Activated CD4-positive, CD25-positive, alpha-beta regulatory T cell (primary cell): ENCODE results near the gene BMPER.

ENCODE experiments used
- DNase-seq, 4 experiments: peaks; one replicate each; lab custom pipeline; 2025; lab: John Stamatoyannopoulos, UW

The BMPER gene

GRCh38 chr7:33923440-33924229 lies 18.3 kb downstream of the BMPER start:
- no peak for DNase-seq

GRCh38 chr7:33926535-33926934 lies 21.2 kb downstream of the BMPER start:
- DNase-seq = no peak

GRCh38 chr7:33928986-33929385 lies 23.6 kb downstream of the BMPER start:
- DNase-seq = no peak

- no peak for DNase-seq
These were observed 26.9 kb downstream of the BMPER start for GRCh38 chr7:33932221-33932620.

- DNase-seq = peak; percentile 3 to 41 (median 18)
These were observed 27.6 kb downstream of the BMPER start for GRCh38 chr7:33932832-33933468.

GRCh38 chr7:33933611-33934281 lies 28.4 kb downstream of the BMPER start:
- no peak for DNase-seq

GRCh38 chr7:33934391-33934790 lies 29.1 kb downstream of the BMPER start:
- no peak for DNase-seq

- DNase-seq = no peak
These were observed 31.2 kb downstream of the BMPER start for GRCh38 chr7:33936503-33936902.

- no peak for DNase-seq
These were observed 32.5 kb downstream of the BMPER start for GRCh38 chr7:33937871-33938270.

- DNase-seq = no peak
These were observed 33.8 kb downstream of the BMPER start for GRCh38 chr7:33939121-33939520.

GRCh38 chr7:33940503-33940902 lies 35.2 kb downstream of the BMPER start:
- DNase-seq = no peak

- no peak for DNase-seq
These were observed 36.1 kb downstream of the BMPER start for GRCh38 chr7:33941418-33941817.

GRCh38 chr7:33946094-33946699 lies 40.9 kb downstream of the BMPER start:
- DNase-seq = no peak

- no peak for DNase-seq
These were observed 44.8 kb downstream of the BMPER start for GRCh38 chr7:33950047-33950714.

GRCh38 chr7:33952824-33953223 lies 47.5 kb downstream of the BMPER start:
- no peak for DNase-seq

GRCh38 chr7:33958104-33958503 lies 52.8 kb downstream of the BMPER start:
- no peak for DNase-seq

- no peak for DNase-seq
These were observed 54.3 kb downstream of the BMPER start for GRCh38 chr7:33959676-33960075.

- no peak for DNase-seq
These were observed 56.6 kb downstream of the BMPER start for GRCh38 chr7:33961948-33962347.

- no peak for DNase-seq
These were observed 59.3 kb downstream of the BMPER start for GRCh38 chr7:33964417-33965182.

GRCh38 chr7:33965183-33965744 lies 59.9 kb downstream of the BMPER start:
- no peak for DNase-seq

GRCh38 chr7:33968591-33968990 lies 63.3 kb downstream of the BMPER start:
- no peak for DNase-seq
